PC-3 (cell line): Measurements from ENCODE around the gene GNGT1. TPM values are rescaled to one million over a fixed set of nuclear protein-coding genes. Genes with fewer than 3 reads are reported as not detected.

Experiments
- ATAC-seq: fragments of 200-7000 bp; cut with Tn5 transposase; 2 replicates; pipeline ENCODE4 v1.9.1; 2020; ENCODE audit warnings: mild to moderate bottlenecking, moderate library complexity
- BruUV-seq: library from RNA; stranded (reverse); fragments of 400-500 nt; replicated peaks from 2 replicates; lab custom pipeline; 2021; lab: Mats Ljungman, UMichigan
- CTCF ChIA-PET: fragments of 300-600 bp; sonication (Branson Sonifier 250); formaldehyde crosslinking; loops from one replicate; lab custom pipeline; 2022; ENCODE audit warnings: antibody characterized with exemption; lab: Charles Lee
- POLR2A ChIA-PET: fragments of 300-600 bp; sonication (Branson Sonifier 250); formaldehyde crosslinking; loops from one replicate; lab custom pipeline; 2022; ENCODE audit warnings: antibody characterized with exemption; ENCODE audit not compliant: unreplicated experiment; lab: Charles Lee
- DNase-seq: peaks from one replicate; pipeline ENCODE4 v3.0.0-alpha.2; 2015
- H2AFZ ChIP-seq: fragments of 300-600 bp; sonication (generic); 2 replicates; pipeline ENCODE4 v1.6.0; 2016; ENCODE audit warnings: antibody characterized with exemption, low read length
- H3F3A ChIP-seq: fragments of 300-600 bp; sonication (generic); one replicate; pipeline ENCODE4 v1.6.0; 2017; ENCODE audit warnings: antibody characterized with exemption, low read length, control low read depth, mild to moderate bottlenecking; ENCODE audit not compliant: unreplicated experiment
- H3K27ac ChIP-seq: fragments of 300-600 bp; sonication (generic); 2 replicates; pipeline ENCODE4 v1.5.1; 2016; ENCODE audit warnings: mild to moderate bottlenecking, low read length
- H3K27me3 ChIP-seq: fragments of 300-600 bp; sonication (generic); 2 replicates; pipeline ENCODE4 v1.6.1; 2016; ENCODE audit warnings: low read length, mixed read lengths
- H3K36me3 ChIP-seq: fragments of 300-600 bp; sonication (generic); 2 replicates; pipeline ENCODE4 v1.6.1; 2016; ENCODE audit warnings: low read depth, mixed run types, low read length, mixed read lengths
- H3K4me1 ChIP-seq: fragments of 300-600 bp; sonication (generic); 2 replicates; pipeline ENCODE4 v1.5.1; 2016; ENCODE audit warnings: low read length; ENCODE audit not compliant: insufficient read depth
- H3K4me2 ChIP-seq: fragments of 300-600 bp; sonication (generic); 2 replicates; pipeline ENCODE4 v1.6.0; 2016; ENCODE audit warnings: low read length
- H3K4me3 ChIP-seq: fragments of 300-600 bp; sonication (generic); 2 replicates; pipeline ENCODE4 v1.5.1; 2016; ENCODE audit warnings: mild to moderate bottlenecking, low read length, mixed read lengths
- H3K79me2 ChIP-seq: fragments of 300-600 bp; sonication (generic); 2 replicates; pipeline ENCODE4 v1.6.1; 2017; ENCODE audit warnings: low read length, mixed read lengths
- H3K9ac ChIP-seq: fragments of 300-600 bp; sonication (generic); 2 replicates; pipeline ENCODE4 v1.6.0; 2016; ENCODE audit warnings: mild to moderate bottlenecking, low read length
- H3K9me2 ChIP-seq: fragments of 300-600 bp; sonication (generic); replicated peaks from 2 replicates; pipeline ENCODE4 v1.6.1; 2016; ENCODE audit warnings: mixed run types, low read length, mixed read lengths
- H3K9me3 ChIP-seq: fragments of 300-600 bp; sonication (generic); 2 replicates; pipeline ENCODE4 v1.6.1; 2016; ENCODE audit warnings: low read length, mixed read lengths
- H4K20me1 ChIP-seq: fragments of 300-600 bp; sonication (generic); 2 replicates; pipeline ENCODE4 v1.6.1; 2016; ENCODE audit warnings: low read length, mixed read lengths
- EZH2 ChIP-seq: fragments of 300-600 bp; sonication (generic); IDR thresholded peaks from one replicate; pipeline ENCODE4 v1.6.1; 2017; ENCODE audit warnings: antibody characterized with exemption, mild to moderate bottlenecking, low read length; ENCODE audit not compliant: unreplicated experiment
- EZH2phosphoT487 ChIP-seq: fragments of 300-600 bp; sonication (generic); IDR thresholded peaks from 2 replicates; pipeline ENCODE4 v1.6.1; 2018; ENCODE audit warnings: mild to moderate bottlenecking, antibody characterized with exemption, low read length, borderline replicate concordance
- intact Hi-C: fragments of 100-400 bp; cut with micrococcal nuclease; formaldehyde crosslinking; loops from 2 replicates; pipeline ENCODE4 v1.9.0; 2023
- total RNA-seq: library from RNA; depleted of rRNA; stranded (reverse); fragments of >200 nt; gene quantifications from 2 replicates; pipeline ENCODE4 v1.2.3, GENCODE V29; 2014
- TF ChIP-seq, protein P1 (sequence below): fragments of 300-600 bp; sonication (generic); conservative IDR thresholded peaks from 2 replicates; pipeline ENCODE4 v1.5.1; 2017; ENCODE audit warnings: antibody characterized with exemption, low read depth, mild to moderate bottlenecking, low read length

Gene GNGT1
- total RNA-seq, 1 experiment from 2014 or later = not detected

GRCh38 chr7:93943816-93944540, 37.6 kb downstream of the GNGT1 start:
- Histone ChIP-seq H3K79me2 (no peaks in the 10 kb centered on the region), H3K27me3 (no peaks in the 10 kb centered on the region), H3K9me2 (no peaks in the 10 kb centered on the region), H3K27ac (no peak overlapping the region), H3F3A (no peaks in the 10 kb centered on the region), H3K9ac (no peak overlapping the region), H3K4me1 (0 out of 2 replicates have a peak, but pooled peaks cover under 1% of the 10 kb centered on the region), H4K20me1 (no peaks in the 10 kb centered on the region), H2AFZ (no peak overlapping the region), H3K9me3 (no peaks in the 10 kb centered on the region), H3K4me3 (no peak overlapping the region), H3K36me3 (no peaks in the 10 kb centered on the region), H3K4me2 (no peak overlapping the region)
- intact Hi-C loops = no loop called here
- BruUV-seq = no TSS peak
- no peak for ATAC-seq
- DNase-seq = no peak
- POLR2A ChIA-PET = no interaction called here
- TF ChIP-seq EZH2 (no peak), EZH2phosphoT487 (no peak)
- TF ChIP-seq, protein P1, sequence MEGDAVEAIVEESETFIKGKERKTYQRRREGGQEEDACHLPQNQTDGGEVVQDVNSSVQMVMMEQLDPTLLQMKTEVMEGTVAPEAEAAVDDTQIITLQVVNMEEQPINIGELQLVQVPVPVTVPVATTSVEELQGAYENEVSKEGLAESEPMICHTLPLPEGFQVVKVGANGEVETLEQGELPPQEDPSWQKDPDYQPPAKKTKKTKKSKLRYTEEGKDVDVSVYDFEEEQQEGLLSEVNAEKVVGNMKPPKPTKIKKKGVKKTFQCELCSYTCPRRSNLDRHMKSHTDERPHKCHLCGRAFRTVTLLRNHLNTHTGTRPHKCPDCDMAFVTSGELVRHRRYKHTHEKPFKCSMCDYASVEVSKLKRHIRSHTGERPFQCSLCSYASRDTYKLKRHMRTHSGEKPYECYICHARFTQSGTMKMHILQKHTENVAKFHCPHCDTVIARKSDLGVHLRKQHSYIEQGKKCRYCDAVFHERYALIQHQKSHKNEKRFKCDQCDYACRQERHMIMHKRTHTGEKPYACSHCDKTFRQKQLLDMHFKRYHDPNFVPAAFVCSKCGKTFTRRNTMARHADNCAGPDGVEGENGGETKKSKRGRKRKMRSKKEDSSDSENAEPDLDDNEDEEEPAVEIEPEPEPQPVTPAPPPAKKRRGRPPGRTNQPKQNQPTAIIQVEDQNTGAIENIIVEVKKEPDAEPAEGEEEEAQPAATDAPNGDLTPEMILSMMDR = no peak
- CTCF ChIA-PET = no interaction called here

GRCh38 chr7:93944673-93945072, 38.3 kb downstream of the GNGT1 start:
- TF ChIP-seq EZH2phosphoT487 = no peak
- no peak for TF ChIP-seq EZH2
- TF ChIP-seq, protein P1 = no peak
- no peak for ATAC-seq
- H3K9me2 ChIP-seq = no peaks in the 10 kb centered on the region
- no peak overlapping the region for H2AFZ ChIP-seq
- peaks cover 7% of the 10 kb centered on the region; the same call in 1 of the 2 replicates for H3K4me1 ChIP-seq
- ChIA-PET POLR2A (no interaction called here), CTCF (no interaction called here)
- H3K36me3 ChIP-seq = no peaks in the 10 kb centered on the region
- no TSS peak for BruUV-seq
- DNase-seq = no peak
- no peak overlapping the region for H3K9ac ChIP-seq
- no peaks in the 10 kb centered on the region for H3K79me2 ChIP-seq
- no peaks in the 10 kb centered on the region for H3K9me3 ChIP-seq
- no peak overlapping the region for H3K27ac ChIP-seq
- H3K4me2 ChIP-seq = no peak overlapping the region
- no peaks in the 10 kb centered on the region for H3F3A ChIP-seq
- no peaks in the 10 kb centered on the region for H4K20me1 ChIP-seq
- no peaks in the 10 kb centered on the region for H3K27me3 ChIP-seq
- no peak overlapping the region for H3K4me3 ChIP-seq
- intact Hi-C loops = no loop called here

GRCh38 chr7:93945083-93945482, 38.7 kb downstream of the GNGT1 start:
- POLR2A ChIA-PET = no interaction called here
- Histone ChIP-seq H3K27me3 (no peaks in the 10 kb centered on the region), H3K36me3 (no peaks in the 10 kb centered on the region), H3K9me3 (no peaks in the 10 kb centered on the region), H3K4me3 (no peak overlapping the region), H2AFZ (no peak overlapping the region), H3K4me1 (peaks cover 10% of the 10 kb centered on the region; the same call in 1 of the 2 replicates), H3K79me2 (no peaks in the 10 kb centered on the region), H3F3A (no peaks in the 10 kb centered on the region), H3K4me2 (no peak overlapping the region), H3K27ac (no peak overlapping the region), H4K20me1 (no peaks in the 10 kb centered on the region), H3K9me2 (no peaks in the 10 kb centered on the region), H3K9ac (no peak overlapping the region)
- DNase-seq = no peak
- intact Hi-C loops = no loop called here
- CTCF ChIA-PET = no interaction called here
- no peak for TF ChIP-seq EZH2phosphoT487
- TF ChIP-seq, protein P1 = no peak
- no peak for TF ChIP-seq EZH2
- BruUV-seq = no TSS peak
- no peak for ATAC-seq
